Measurements from ENCODE around the gene ECE1.
"Not testable (repeated sequence)": the region's sequence is repeated elsewhere in the genome, so short reads cannot be mapped to it uniquely, and the experiment has no call there.

Gene ECE1

GRCh38 chr1:21245688-21246229, 44.5 kb downstream of the ECE1 start:
- Histone ChIP-seq H3K4me3 (no peak overlapping the region), H3K27ac (no peak overlapping the region)

GRCh38 chr1:21244986-21245687, 45.1 kb downstream of the ECE1 start:
- Histone ChIP-seq H3K27ac (no peak overlapping the region), H3K4me3 (no peak overlapping the region)

- no peak overlapping the region for H3K4me3 ChIP-seq
- H3K27ac ChIP-seq = no peak overlapping the region
Measured at GRCh38 chr1:21244154-21244553, 46.1 kb downstream of the ECE1 start.

GRCh38 chr1:21242846-21243245, 47.4 kb downstream of the ECE1 start:
- H3K27ac ChIP-seq = no peak overlapping the region
- H3K4me3 ChIP-seq = no peak overlapping the region

GRCh38 chr1:21241771-21242581, 48.3 kb downstream of the ECE1 start:
- no peak overlapping the region for H3K4me3 ChIP-seq

GRCh38 chr1:21240706-21241105, 49.6 kb downstream of the ECE1 start:
- no peak overlapping the region for H3K27ac ChIP-seq
- H3K4me3 ChIP-seq = no peak overlapping the region

More at GRCh38 chr1:21241771-21242581, 48.3 kb downstream of the ECE1 start:
- H3K27ac ChIP-seq = no peak overlapping the region

GRCh38 chr1:21239221-21239620, 51.0 kb downstream of the ECE1 start:
- Histone ChIP-seq H3K27ac (no peak overlapping the region), H3K4me3 (no peak overlapping the region)

GRCh38 chr1:21238141-21238800, 52.0 kb downstream of the ECE1 start:
- H3K4me3 ChIP-seq = no peak overlapping the region
- H3K27ac ChIP-seq = no peak overlapping the region

GRCh38 chr1:21237446-21238088, 52.7 kb downstream of the ECE1 start:
- peak overlapping the region in 2 of 21 experiments; percentile 9 to 22 for H3K27ac ChIP-seq

GRCh38 chr1:21236178-21236577, 54.1 kb downstream of the ECE1 start:
- Histone ChIP-seq H3K4me3 (no peak overlapping the region), H3K27ac (no peak overlapping the region)

More at GRCh38 chr1:21237446-21238088, 52.7 kb downstream of the ECE1 start:
- H3K4me3 ChIP-seq = no peak overlapping the region

- H3K27ac ChIP-seq = no peak overlapping the region
- no peak overlapping the region for H3K4me3 ChIP-seq
Measured at GRCh38 chr1:21234779-21235178, 55.5 kb downstream of the ECE1 start.

- H3K27ac ChIP-seq = no peak overlapping the region
- no peak overlapping the region for H3K4me3 ChIP-seq
Measured at GRCh38 chr1:21233490-21233889, 56.8 kb downstream of the ECE1 start.

GRCh38 chr1:21232044-21232443, 58.2 kb downstream of the ECE1 start:
- H3K4me3 ChIP-seq = no peak overlapping the region
- no peak overlapping the region for H3K27ac ChIP-seq

GRCh38 chr1:21229246-21230000, 60.8 kb downstream of the ECE1 start:
- H3K4me3 ChIP-seq = no peak overlapping the region

GRCh38 chr1:21228224-21228623, 62.0 kb downstream of the ECE1 start:
- not testable (repeated sequence) for H3K27ac ChIP-seq, H3K4me3 ChIP-seq

More at GRCh38 chr1:21229246-21230000, 60.8 kb downstream of the ECE1 start:
- H3K27ac ChIP-seq = no peak overlapping the region

GRCh38 chr1:21225065-21225464, 65.2 kb downstream of the ECE1 start:
- Histone ChIP-seq H3K27ac (no peak overlapping the region), H3K4me3 (no peak overlapping the region)

GRCh38 chr1:21220815-21221214, 69.4 kb downstream of the ECE1 start:
- no peak overlapping the region for H3K4me3 ChIP-seq
- no peak overlapping the region for H3K27ac ChIP-seq

- no peak overlapping the region for H3K4me3 ChIP-seq
- no peak overlapping the region for H3K27ac ChIP-seq
Measured at GRCh38 chr1:21219674-21220073, 70.6 kb downstream of the ECE1 start.
